WTC11 (cell line): ENCODE measurements around the gene RPP21. TPM values are rescaled to one million over a fixed set of nuclear protein-coding genes. Genes with fewer than 3 reads are reported as not detected.

Source experiments
- ATAC-seq: fragments of 200-7000 bp; cut with Tn5 transposase; 2 replicates; pipeline ENCODE4 v1.10.0; 2021; ENCODE audit warnings: mild to moderate bottlenecking, moderate library complexity
- CTCF ChIA-PET: fragments of 300-600 bp; sonication (Branson Sonifier 250); formaldehyde crosslinking; loops from one replicate; lab custom pipeline; 2021; ENCODE audit warnings: antibody characterized with exemption; lab: Charles Lee
- POLR2A ChIA-PET: fragments of 350-600 bp; sonication (Branson Sonifier 250); formaldehyde crosslinking; loops from one replicate; lab custom pipeline; 2021; ENCODE audit warnings: antibody characterized with exemption; lab: Charles Lee
- DNase-seq: peaks from one replicate; pipeline ENCODE4 v3.0.0; 2021; ENCODE audit warnings: low spot score
- H3K27ac Mint-ChIP-seq: 2 replicates; pipeline ENCODE4 v1.8.0; 2021; ENCODE audit warnings: mixed read lengths
- H3K27me3 Mint-ChIP-seq: 2 replicates; pipeline ENCODE4 v1.8.0; 2021; ENCODE audit warnings: low read depth, mild to moderate bottlenecking, moderate library complexity, mixed read lengths
- H3K36me3 Mint-ChIP-seq: 2 replicates; pipeline ENCODE4 v1.8.0; 2021; ENCODE audit warnings: mixed read lengths
- H3K4me1 Mint-ChIP-seq: 2 replicates; pipeline ENCODE4 v1.8.0; 2022; ENCODE audit warnings: mixed read lengths
- H3K4me3 Mint-ChIP-seq: 2 replicates; pipeline ENCODE4 v1.8.0; 2021; ENCODE audit warnings: mild to moderate bottlenecking, moderate library complexity, mixed read lengths
- H3K9me3 Mint-ChIP-seq: 2 replicates; pipeline ENCODE4 v1.8.0; 2021; ENCODE audit warnings: mixed read lengths
- ELF4 ChIP-seq: sonication (generic); formaldehyde crosslinking; IDR thresholded peaks from 2 replicates; pipeline ENCODE4 v1.8.1; 2022; ENCODE audit warnings: low read depth, mild to moderate bottlenecking, moderate library complexity, missing genetic modification reagents
- FOXK1 ChIP-seq: sonication (generic); formaldehyde crosslinking; IDR thresholded peaks from 2 replicates; pipeline ENCODE4 v1.8.0; 2022; ENCODE audit warnings: mild to moderate bottlenecking, moderate library complexity, missing genetic modification reagents
- GRHL2 ChIP-seq: fragments of 250-450 bp; sonication (Bioruptor Pico); IDR thresholded peaks from 2 replicates; pipeline ENCODE4 v1.8.0; 2022; ENCODE audit warnings: mild to moderate bottlenecking, moderate library complexity; ENCODE audit not compliant: insufficient replicate concordance, severe bottlenecking
- MXD4 ChIP-seq: fragments of 250-450 bp; sonication (Bioruptor Pico); IDR thresholded peaks from 2 replicates; pipeline ENCODE4 v1.8.0; 2021; ENCODE audit warnings: mild to moderate bottlenecking, moderate library complexity, borderline replicate concordance
- MYBL2 ChIP-seq: sonication (generic); formaldehyde crosslinking; IDR thresholded peaks from 2 replicates; pipeline ENCODE4 v1.8.1; 2023; ENCODE audit warnings: mild to moderate bottlenecking, moderate library complexity, missing genetic modification reagents
- RORB ChIP-seq: fragments of 250-450 bp; sonication (Bioruptor Pico); IDR thresholded peaks from 2 replicates; pipeline ENCODE4 v1.9.0; 2021; ENCODE audit warnings: mild to moderate bottlenecking
- SP1 ChIP-seq: sonication (generic); formaldehyde crosslinking; conservative IDR thresholded peaks from 2 replicates; pipeline ENCODE4 v1.8.1; 2022; ENCODE audit warnings: missing genetic modification reagents
- TCF7 ChIP-seq: sonication (generic); formaldehyde crosslinking; IDR thresholded peaks from 2 replicates; pipeline ENCODE4 v1.8.0; 2022; ENCODE audit warnings: mild to moderate bottlenecking, low read depth, missing genetic modification reagents, moderate library complexity
- TEAD1 ChIP-seq: sonication (generic); formaldehyde crosslinking; IDR thresholded peaks from 2 replicates; pipeline ENCODE4 v1.8.0; 2022; ENCODE audit warnings: mild to moderate bottlenecking, missing genetic modification reagents
- ZNF121 ChIP-seq: sonication (generic); formaldehyde crosslinking; IDR thresholded peaks from 2 replicates; pipeline ENCODE4 v1.8.0; 2023; ENCODE audit warnings: missing genetic modification reagents
- ZNF138 ChIP-seq: sonication (generic); formaldehyde crosslinking; conservative IDR thresholded peaks from 2 replicates; pipeline ENCODE4 v1.8.1; 2022; ENCODE audit warnings: mild to moderate bottlenecking, moderate library complexity, missing genetic modification reagents
- ZNF219 ChIP-seq: sonication (generic); formaldehyde crosslinking; IDR thresholded peaks from 2 replicates; pipeline ENCODE4 v1.8.0; 2023; ENCODE audit warnings: missing genetic modification reagents, mild to moderate bottlenecking, borderline replicate concordance
- ZNF317 ChIP-seq: sonication (generic); formaldehyde crosslinking; IDR thresholded peaks from 2 replicates; pipeline ENCODE4 v1.8.1; 2023; ENCODE audit warnings: low read depth, mild to moderate bottlenecking, moderate library complexity, missing genetic modification reagents, borderline replicate concordance
- ZNF416 ChIP-seq: fragments of 250-450 bp; sonication (Bioruptor Pico); IDR thresholded peaks from 2 replicates; pipeline ENCODE4 v1.9.0; 2021; ENCODE audit warnings: mild to moderate bottlenecking, inconsistent platforms
- ZNF671 ChIP-seq: fragments of 250-450 bp; sonication (Bioruptor Pico); IDR thresholded peaks from 2 replicates; pipeline ENCODE4 v1.8.0; 2021; ENCODE audit warnings: mild to moderate bottlenecking
- total RNA-seq: library from RNA; stranded (reverse); gene quantifications from 3 replicates; pipeline ENCODE4 v1.2.3, GENCODE V29; 2021
- TF ChIP-seq, protein P1 (sequence below): sonication (generic); formaldehyde crosslinking; IDR thresholded peaks from 2 replicates; pipeline ENCODE4 v1.8.1; 2023; ENCODE audit warnings: mild to moderate bottlenecking, missing genetic modification reagents
- TF ChIP-seq, protein P2 (sequence below): sonication (generic); formaldehyde crosslinking; IDR thresholded peaks from 2 replicates; pipeline ENCODE4 v1.8.1; 2022; ENCODE audit warnings: low read depth, mild to moderate bottlenecking, moderate library complexity, missing genetic modification reagents, borderline replicate concordance
- TF ChIP-seq, protein P3 (sequence below): sonication (generic); formaldehyde crosslinking; IDR thresholded peaks from 2 replicates; pipeline ENCODE4 v1.8.0; 2022; ENCODE audit warnings: mild to moderate bottlenecking, missing genetic modification reagents
- TF ChIP-seq, protein P4 (sequence below): sonication (generic); formaldehyde crosslinking; IDR thresholded peaks from 2 replicates; pipeline ENCODE4 v1.8.1; 2022; ENCODE audit warnings: mild to moderate bottlenecking, moderate library complexity, missing genetic modification reagents

RPP21 gene
- total RNA-seq, 1 experiment from 2014 or later: 64.1 TPM

DNA sequence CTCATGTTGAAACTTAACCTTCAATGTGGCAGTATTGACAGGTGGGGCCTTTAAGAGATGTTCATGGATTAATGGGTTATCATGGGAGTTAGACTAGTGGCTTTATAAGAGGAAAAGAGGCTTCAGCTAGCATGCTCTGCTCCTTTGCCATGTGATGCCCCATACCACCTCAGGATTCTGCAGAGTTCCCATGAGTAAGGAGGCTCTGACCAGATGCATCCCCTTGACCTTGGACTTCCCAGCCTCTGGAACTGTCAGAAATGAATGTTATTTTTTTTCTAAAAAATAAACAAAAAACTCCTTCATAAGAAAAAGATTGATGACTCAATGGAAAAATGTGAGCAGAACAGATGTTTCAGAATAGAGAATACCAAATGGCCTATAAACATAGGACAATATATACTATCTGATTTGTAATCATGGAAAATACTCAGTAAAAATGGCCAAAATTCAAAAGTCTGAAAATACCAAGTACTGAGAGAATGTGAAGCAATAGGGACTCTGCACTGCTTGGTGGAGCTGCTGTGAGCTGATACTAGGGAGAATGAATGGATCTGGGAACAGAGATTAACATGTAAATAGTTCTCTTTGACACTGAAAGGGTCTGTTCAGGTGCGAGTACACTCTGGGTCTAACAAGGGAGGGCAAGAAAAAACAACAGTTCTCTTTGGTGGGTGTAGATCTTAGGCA lies 25.7 kb upstream of the RPP21 start:
- Mint-ChIP-seq H3K4me1 (peaks cover 80% of the 10 kb centered on the region), H3K36me3 (peaks cover 20% of the 10 kb centered on the region), H3K27me3 (no peaks in the 10 kb centered on the region; the same call in 1 of the 2 replicates), H3K9me3 (no peaks in the 10 kb centered on the region), H3K4me3 (peak overlapping the region; percentile 29)
- POLR2A ChIA-PET: no interaction called here
- ATAC-seq (peak; percentile 83), DNase-seq (no peak)
- CTCF ChIA-PET: no interaction called here
- TF ChIP-seq MYBL2 (CRISPR knock-in tag) (no peak), ZNF138 (CRISPR knock-in tag) (no peak), MXD4 (CRISPR knock-in tag) (no peak), ZNF317 (CRISPR knock-in tag) (no peak), ZNF671 (CRISPR knock-in tag) (no peak), TCF7 (no peak), RORB (CRISPR knock-in tag) (no peak)
- TF ChIP-seq, all 79 proteins: peak for 0
- peak overlapping the region; percentile 80 for H3K27ac Mint-ChIP-seq

DNA sequence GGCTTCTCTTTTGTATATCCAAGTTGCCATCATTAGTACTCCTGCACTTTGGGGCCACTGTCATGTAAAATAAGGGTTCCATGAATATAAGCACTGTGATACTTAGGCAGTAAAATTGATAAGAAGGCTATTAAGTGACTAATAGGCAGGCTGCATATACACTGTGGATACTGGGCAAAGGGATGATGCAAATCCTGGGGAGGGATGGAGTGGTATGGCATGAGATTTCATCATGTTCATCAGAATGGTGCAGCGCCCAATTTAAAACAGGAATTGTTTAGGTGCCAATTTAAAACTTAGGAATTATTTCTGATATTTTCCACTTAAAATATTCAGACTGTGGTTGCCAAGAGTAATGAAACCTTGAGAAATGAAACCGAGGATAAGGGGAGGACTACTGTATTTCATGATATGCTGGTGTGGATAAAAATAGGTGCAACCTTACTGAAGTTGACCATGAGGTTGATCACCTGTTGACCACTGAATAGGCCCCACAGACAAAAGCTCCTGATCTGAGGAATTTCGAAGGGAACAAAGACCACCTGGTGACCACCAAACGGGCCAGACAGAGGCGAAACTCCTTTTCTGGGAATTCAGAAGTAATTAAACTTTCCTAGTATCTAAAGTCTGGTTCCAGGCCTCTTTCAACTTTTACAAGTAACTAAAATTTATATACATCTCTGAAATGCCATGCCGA lies 23.1 kb upstream of the RPP21 start:
- no peaks in the 10 kb centered on the region for H3K9me3 Mint-ChIP-seq
- H3K36me3 Mint-ChIP-seq: peaks cover 2% of the 10 kb centered on the region
- peak overlapping the region; percentile 55 for H3K4me3 Mint-ChIP-seq
- no peak for ATAC-seq
- POLR2A ChIA-PET: interaction anchor here (1.0 kb wide), 1 partner anchor 95 kb away, joined by 3 read pairs; no protein-coding TSS in a partner anchor
- no peaks in the 10 kb centered on the region; the same call in 1 of the 2 replicates for H3K27me3 Mint-ChIP-seq
- peak; percentile 21 for DNase-seq
- no peak for TF ChIP-seq SP1 (CRISPR knock-in tag)
- TF ChIP-seq ZNF416 (CRISPR knock-in tag): no peak
- TF ChIP-seq, protein P1, sequence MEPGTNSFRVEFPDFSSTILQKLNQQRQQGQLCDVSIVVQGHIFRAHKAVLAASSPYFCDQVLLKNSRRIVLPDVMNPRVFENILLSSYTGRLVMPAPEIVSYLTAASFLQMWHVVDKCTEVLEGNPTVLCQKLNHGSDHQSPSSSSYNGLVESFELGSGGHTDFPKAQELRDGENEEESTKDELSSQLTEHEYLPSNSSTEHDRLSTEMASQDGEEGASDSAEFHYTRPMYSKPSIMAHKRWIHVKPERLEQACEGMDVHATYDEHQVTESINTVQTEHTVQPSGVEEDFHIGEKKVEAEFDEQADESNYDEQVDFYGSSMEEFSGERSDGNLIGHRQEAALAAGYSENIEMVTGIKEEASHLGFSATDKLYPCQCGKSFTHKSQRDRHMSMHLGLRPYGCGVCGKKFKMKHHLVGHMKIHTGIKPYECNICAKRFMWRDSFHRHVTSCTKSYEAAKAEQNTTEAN: no peak
- TF ChIP-seq, protein P2, sequence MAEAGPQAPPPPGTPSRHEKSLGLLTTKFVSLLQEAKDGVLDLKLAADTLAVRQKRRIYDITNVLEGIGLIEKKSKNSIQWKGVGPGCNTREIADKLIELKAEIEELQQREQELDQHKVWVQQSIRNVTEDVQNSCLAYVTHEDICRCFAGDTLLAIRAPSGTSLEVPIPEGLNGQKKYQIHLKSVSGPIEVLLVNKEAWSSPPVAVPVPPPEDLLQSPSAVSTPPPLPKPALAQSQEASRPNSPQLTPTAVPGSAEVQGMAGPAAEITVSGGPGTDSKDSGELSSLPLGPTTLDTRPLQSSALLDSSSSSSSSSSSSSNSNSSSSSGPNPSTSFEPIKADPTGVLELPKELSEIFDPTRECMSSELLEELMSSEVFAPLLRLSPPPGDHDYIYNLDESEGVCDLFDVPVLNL: no peak
- no peak for TF ChIP-seq FOXK1 (CRISPR knock-in tag)
- no peak for TF ChIP-seq ZNF219 (CRISPR knock-in tag)
- no peak for TF ChIP-seq GRHL2
- no peak for TF ChIP-seq TEAD1
- TF ChIP-seq, protein P3, sequence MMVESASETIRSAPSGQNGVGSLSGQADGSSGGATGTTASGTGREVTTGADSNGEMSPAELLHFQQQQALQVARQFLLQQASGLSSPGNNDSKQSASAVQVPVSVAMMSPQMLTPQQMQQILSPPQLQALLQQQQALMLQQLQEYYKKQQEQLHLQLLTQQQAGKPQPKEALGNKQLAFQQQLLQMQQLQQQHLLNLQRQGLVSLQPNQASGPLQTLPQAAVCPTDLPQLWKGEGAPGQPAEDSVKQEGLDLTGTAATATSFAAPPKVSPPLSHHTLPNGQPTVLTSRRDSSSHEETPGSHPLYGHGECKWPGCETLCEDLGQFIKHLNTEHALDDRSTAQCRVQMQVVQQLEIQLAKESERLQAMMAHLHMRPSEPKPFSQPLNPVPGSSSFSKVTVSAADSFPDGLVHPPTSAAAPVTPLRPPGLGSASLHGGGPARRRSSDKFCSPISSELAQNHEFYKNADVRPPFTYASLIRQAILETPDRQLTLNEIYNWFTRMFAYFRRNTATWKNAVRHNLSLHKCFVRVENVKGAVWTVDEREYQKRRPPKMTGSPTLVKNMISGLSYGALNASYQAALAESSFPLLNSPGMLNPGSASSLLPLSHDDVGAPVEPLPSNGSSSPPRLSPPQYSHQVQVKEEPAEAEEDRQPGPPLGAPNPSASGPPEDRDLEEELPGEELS: no peak
- TF ChIP-seq ELF4 (CRISPR knock-in tag): no peak
- TF ChIP-seq, protein P4, sequence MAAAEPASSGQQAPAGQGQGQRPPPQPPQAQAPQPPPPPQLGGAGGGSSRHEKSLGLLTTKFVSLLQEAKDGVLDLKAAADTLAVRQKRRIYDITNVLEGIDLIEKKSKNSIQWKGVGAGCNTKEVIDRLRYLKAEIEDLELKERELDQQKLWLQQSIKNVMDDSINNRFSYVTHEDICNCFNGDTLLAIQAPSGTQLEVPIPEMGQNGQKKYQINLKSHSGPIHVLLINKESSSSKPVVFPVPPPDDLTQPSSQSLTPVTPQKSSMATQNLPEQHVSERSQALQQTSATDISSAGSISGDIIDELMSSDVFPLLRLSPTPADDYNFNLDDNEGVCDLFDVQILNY: no peak
- no peak for TF ChIP-seq ZNF121
- TF ChIP-seq, all 79 proteins: peak for 0
- H3K4me1 Mint-ChIP-seq: peaks cover 80% of the 10 kb centered on the region
- CTCF ChIA-PET: no interaction called here
- peak overlapping the region; percentile 99 for H3K27ac Mint-ChIP-seq
